GM11168 (cell line): Measurements from ENCODE around the gene NDOR1.
"Not testable (repeated sequence)": the region's sequence is repeated elsewhere in the genome, so short reads cannot be mapped to it uniquely, and the experiment has no call there.

ENCODE experiments used
- in situ Hi-C: fragments of 300-500 bp; cut with MboI; formaldehyde crosslinking; loops from one replicate; pipeline ENCODE4 v1.12.0; 2022; ENCODE audit warnings: low sequenced_read_pairs; ENCODE audit not compliant: unreplicated experiment

The NDOR1 gene

DNA sequence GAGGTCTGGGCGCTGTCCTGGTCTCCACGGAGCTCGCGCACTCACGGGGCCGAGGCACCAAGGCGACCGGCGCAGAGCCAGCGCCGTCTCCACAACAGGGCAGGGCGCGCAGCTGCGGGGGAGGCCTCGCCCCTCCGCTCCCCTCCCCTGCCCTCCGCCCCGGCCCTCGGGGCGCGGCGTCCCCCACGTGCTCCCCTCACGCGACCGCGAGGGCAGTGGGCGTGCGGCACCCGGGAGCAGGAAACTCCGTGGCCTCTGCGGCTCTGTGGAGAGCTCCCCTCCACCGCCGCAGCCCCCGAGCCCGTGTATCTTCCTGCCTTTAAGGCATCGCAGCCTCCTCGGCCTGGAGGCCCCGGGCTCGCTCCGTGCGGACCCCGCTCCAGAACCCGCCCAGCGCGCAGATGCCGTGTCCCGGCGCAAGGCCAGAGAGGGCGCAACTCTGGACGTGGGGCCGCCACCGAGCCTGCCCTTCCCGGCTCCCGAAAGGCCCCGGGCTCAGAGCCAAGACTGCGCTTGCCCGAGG is 34.9 kb downstream of the NDOR1 start:
- in situ Hi-C loops: no loop called here

- in situ Hi-C loops: no loop called here
Observed at GRCh38 chr9:137240841-137241489, 35.5 kb downstream of the NDOR1 start, which contains the start of gene TUBB4B. Gene TUBB4B (plus strand): TSS chr9:137241287. CDS start chr9:137241361, 74 bp downstream.

DNA sequence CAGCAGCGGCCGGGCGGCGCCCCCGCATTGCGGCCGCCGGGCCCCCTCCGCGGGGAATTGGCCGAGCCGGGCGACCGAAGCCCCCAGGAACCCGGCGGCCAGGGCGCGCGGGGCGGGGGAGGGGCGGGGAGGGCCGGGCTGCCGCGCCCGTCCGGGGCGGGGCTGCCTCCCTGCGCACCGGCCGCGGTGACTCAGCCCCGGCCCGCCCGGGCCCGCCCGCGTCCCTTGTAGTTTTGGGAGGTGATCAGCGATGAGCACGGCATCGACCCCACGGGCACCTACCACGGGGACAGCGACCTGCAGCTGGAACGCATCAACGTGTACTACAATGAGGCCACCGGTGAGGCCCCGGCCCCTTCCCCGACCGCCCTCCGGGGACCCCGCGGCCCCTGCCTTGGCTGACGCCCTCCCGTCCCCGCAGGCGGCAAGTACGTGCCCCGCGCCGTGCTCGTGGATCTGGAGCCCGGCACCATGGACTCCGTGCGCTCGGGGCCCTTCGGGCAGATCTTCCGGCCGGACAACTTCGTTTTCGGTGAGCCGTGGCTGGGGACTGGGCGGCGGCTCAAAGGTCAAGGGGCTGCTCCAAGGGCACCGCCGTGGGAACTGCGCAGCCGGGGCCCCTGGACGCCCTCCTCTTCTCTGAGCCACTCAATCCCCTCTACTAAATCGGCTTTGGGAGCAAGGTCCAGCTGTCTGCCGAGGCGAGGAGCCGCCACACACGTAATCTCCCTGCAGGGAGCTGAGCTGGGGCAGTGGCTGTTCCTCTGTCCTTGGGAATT is 36.2 kb downstream of the NDOR1 start:
- in situ Hi-C loops: no loop called here

- in situ Hi-C loops: no loop called here
Observed at GRCh38 chr9:137242269-137243203, 37.0 kb downstream of the NDOR1 start.

- in situ Hi-C loops: not testable (repeated sequence)
Observed at GRCh38 chr9:137243266-137243625, 37.7 kb downstream of the NDOR1 start.

GRCh38 chr9:137243626-137244485 is 38.4 kb downstream of the NDOR1 start:
- in situ Hi-C loops: no loop called here

- in situ Hi-C loops: no loop called here
Observed at GRCh38 chr9:137244486-137245449, 39.3 kb downstream of the NDOR1 start.

- in situ Hi-C loops: no loop called here
Observed at GRCh38 chr9:137245450-137246421, 40.2 kb downstream of the NDOR1 start.

- in situ Hi-C loops: no loop called here
Observed at GRCh38 chr9:137247135-137247915, 41.8 kb downstream of the NDOR1 start.

DNA sequence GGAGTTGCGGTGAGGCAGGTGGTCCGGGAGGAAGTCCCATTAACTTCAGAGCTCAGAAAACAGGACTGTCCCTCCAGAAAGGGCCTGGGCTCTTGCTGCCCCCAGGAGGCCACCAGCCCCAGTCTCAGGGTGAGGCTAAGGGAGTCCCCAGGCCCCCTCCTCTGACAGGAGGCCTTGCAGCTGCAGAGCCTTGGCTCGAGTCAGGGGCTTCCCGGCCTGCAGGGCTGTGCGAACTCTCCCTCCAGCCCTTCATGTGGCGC is 42.3 kb downstream of the NDOR1 start:
- in situ Hi-C loops: no loop called here

- in situ Hi-C loops: no loop called here
Observed at GRCh38 chr9:137250329-137251193, 45.1 kb downstream of the NDOR1 start.

DNA sequence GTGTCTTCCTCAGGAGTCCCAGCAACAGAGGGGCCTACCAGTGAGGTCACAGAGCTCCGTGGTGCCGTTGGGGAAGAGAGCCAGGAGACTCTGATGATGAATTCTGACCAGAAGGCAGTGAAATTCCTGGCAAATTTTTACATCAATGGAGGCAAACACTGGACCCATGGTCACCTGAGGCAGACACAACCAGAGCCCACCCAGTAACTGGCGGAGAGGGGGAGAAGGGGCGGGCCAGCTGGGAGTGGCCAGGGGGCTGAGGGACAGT is 45.6 kb downstream of the NDOR1 start, which contains the start of gene STPG3:
TSS of gene STPG3 (plus strand) at position 93 of the 268 bp plus-strand sequence. CDS start at position 94, 1 bp downstream.
- in situ Hi-C loops: no loop called here

GRCh38 chr9:137251490-137252268 is 46.2 kb downstream of the NDOR1 start:
- in situ Hi-C loops: no loop called here

GRCh38 chr9:137252555-137253506 is 47.3 kb downstream of the NDOR1 start:
- in situ Hi-C loops: no loop called here
